Erythroblast (primary cell): Measurements from ENCODE around the gene DTNB.

ENCODE experiments used
- GATA1 ChIP-seq: IDR thresholded peaks from 2 replicates; pipeline ENCODE4 v1.6.1; 2011; ENCODE audit warnings: low read depth, mild to moderate bottlenecking, control low read depth, low read length, moderate library complexity
- POLR2A ChIP-seq: IDR thresholded peaks from 2 replicates; pipeline ENCODE4 v1.6.1; 2011; ENCODE audit warnings: mild to moderate bottlenecking, low read length

DNA sequence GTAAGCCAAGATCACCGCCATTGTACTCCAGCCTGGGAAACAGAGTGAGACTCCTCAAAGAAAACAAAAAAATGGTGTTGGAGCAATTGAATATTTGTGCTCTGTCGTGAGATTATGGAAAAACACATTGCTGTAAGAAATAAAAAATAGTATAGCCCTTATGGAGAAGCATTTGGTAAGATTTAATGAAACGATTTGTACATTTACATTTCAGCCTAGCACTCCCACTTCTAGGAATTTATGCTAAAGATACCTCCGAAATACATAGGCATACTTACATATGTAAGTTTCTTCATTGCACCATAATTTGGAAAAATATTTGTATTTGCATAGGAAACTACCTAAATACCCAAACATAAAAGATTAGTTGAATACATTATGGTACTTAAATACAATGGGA, 8.7 kb upstream of the DTNB start:
- TF ChIP-seq POLR2A = no peak
- no peak for TF ChIP-seq GATA1
